ENCODE results near the gene CYBA.
A peak's percentile ranks its signal among the peaks of the same experiment; 100 is the strongest.

CYBA gene

GRCh38 chr16:88647178-88648070 is 3.4 kb downstream of the CYBA start:
- no peaks in the 10 kb centered on the region for H3K27me3 ChIP-seq (ENCODE audit: control insufficient read depth in 1 of 2, insufficient read depth in 2 of 2, low read length in 2 of 2)
- H3K4me1 ChIP-seq (ENCODE audit: control insufficient read depth in 1 of 2, insufficient read depth in 2 of 2, low read length in 2 of 2) = peaks cover 14 to 36% of the 10 kb centered on the region in 2 donors
- H3K36me3 ChIP-seq (ENCODE audit: control insufficient read depth in 1 of 2, insufficient read depth in 2 of 2, low read length in 2 of 2) = peaks cover 8 to 14% of the 10 kb centered on the region in 2 donors
- no peak overlapping the region for H3K9ac ChIP-seq (ENCODE audit: low read depth in 1 of 2, low read length in 2 of 2)
- H3K27ac ChIP-seq (ENCODE audit: low read depth, low read length) = no peak overlapping the region
- H3K9me3 ChIP-seq (ENCODE audit: control insufficient read depth in 1 of 2, low read length in 2 of 2) = no peaks in the 10 kb centered on the region
- no peak overlapping the region for H3K4me3 ChIP-seq (ENCODE audit: low read depth in 1 of 2, low read length in 2 of 2)

GRCh38 chr16:88646345-88647034 is 4.4 kb downstream of the CYBA start:
- no peak overlapping the region for H3K9ac ChIP-seq (ENCODE audit: low read depth in 1 of 2, low read length in 2 of 2)
- H3K27me3 ChIP-seq (ENCODE audit: control insufficient read depth in 1 of 2, insufficient read depth in 2 of 2, low read length in 2 of 2) = no peaks in the 10 kb centered on the region
- no peak overlapping the region for H3K4me3 ChIP-seq (ENCODE audit: low read depth in 1 of 2, low read length in 2 of 2)
- no peak overlapping the region for H3K27ac ChIP-seq (ENCODE audit: low read depth, low read length)
- peaks cover 8 to 12% of the 10 kb centered on the region in 2 donors for H3K36me3 ChIP-seq (ENCODE audit: control insufficient read depth in 1 of 2, insufficient read depth in 2 of 2, low read length in 2 of 2)
- peaks cover 12 to 28% of the 10 kb centered on the region in 2 donors for H3K4me1 ChIP-seq (ENCODE audit: control insufficient read depth in 1 of 2, insufficient read depth in 2 of 2, low read length in 2 of 2)
- no peaks in the 10 kb centered on the region for H3K9me3 ChIP-seq (ENCODE audit: control insufficient read depth in 1 of 2, low read length in 2 of 2)

GRCh38 chr16:88645941-88646340 is 4.9 kb downstream of the CYBA start:
- no peak overlapping the region for H3K27ac ChIP-seq (ENCODE audit: low read depth, low read length)
- no peaks in the 10 kb centered on the region for H3K9me3 ChIP-seq (ENCODE audit: control insufficient read depth in 1 of 2, low read length in 2 of 2)

GRCh38 chr16:88645455-88645854 is 5.4 kb downstream of the CYBA start:
- Histone ChIP-seq H3K27me3 (ENCODE audit: control insufficient read depth in 1 of 2, insufficient read depth in 2 of 2, low read length in 2 of 2) (peaks cover under 1 to 6% of the 10 kb centered on the region in 2 donors), H3K4me1 (ENCODE audit: control insufficient read depth in 1 of 2, insufficient read depth in 2 of 2, low read length in 2 of 2) (peaks cover 8 to 23% of the 10 kb centered on the region in 2 donors), H3K9ac (ENCODE audit: low read depth in 1 of 2, low read length in 2 of 2) (no peak overlapping the region)

More at GRCh38 chr16:88645941-88646340, 4.9 kb downstream of the CYBA start:
- Histone ChIP-seq H3K4me1 (ENCODE audit: control insufficient read depth in 1 of 2, insufficient read depth in 2 of 2, low read length in 2 of 2) (peaks cover 8 to 23% of the 10 kb centered on the region in 2 donors), H3K9ac (ENCODE audit: low read depth in 1 of 2, low read length in 2 of 2) (no peak overlapping the region), H3K4me3 (ENCODE audit: low read depth in 1 of 2, low read length in 2 of 2) (no peak overlapping the region), H3K36me3 (ENCODE audit: control insufficient read depth in 1 of 2, insufficient read depth in 2 of 2, low read length in 2 of 2) (peaks cover 8 to 12% of the 10 kb centered on the region in 2 donors), H3K27me3 (ENCODE audit: control insufficient read depth in 1 of 2, insufficient read depth in 2 of 2, low read length in 2 of 2) (peaks cover 0 to under 1% of the 10 kb centered on the region in 2 donors)

GRCh38 chr16:88643644-88643932 is 7.3 kb downstream of the CYBA start:
- peaks cover 19 to 24% of the 10 kb centered on the region in 2 donors for H3K27me3 ChIP-seq (ENCODE audit: control insufficient read depth in 1 of 2, insufficient read depth in 2 of 2, low read length in 2 of 2)
- no peak overlapping the region for H3K4me3 ChIP-seq (ENCODE audit: low read depth in 1 of 2, low read length in 2 of 2)
- H3K4me1 ChIP-seq (ENCODE audit: control insufficient read depth in 1 of 2, insufficient read depth in 2 of 2, low read length in 2 of 2) = peaks cover 15 to 20% of the 10 kb centered on the region in 2 donors
- H3K9me3 ChIP-seq (ENCODE audit: control insufficient read depth in 1 of 2, low read length in 2 of 2) = no peaks in the 10 kb centered on the region
- H3K9ac ChIP-seq (ENCODE audit: low read depth in 1 of 2, low read length in 2 of 2) = no peak overlapping the region
- H3K27ac ChIP-seq (ENCODE audit: low read depth, low read length) = no peak overlapping the region
- peaks cover 7 to 8% of the 10 kb centered on the region in 2 donors for H3K36me3 ChIP-seq (ENCODE audit: control insufficient read depth in 1 of 2, insufficient read depth in 2 of 2, low read length in 2 of 2)

More at GRCh38 chr16:88645455-88645854, 5.4 kb downstream of the CYBA start:
- peaks cover 8 to 12% of the 10 kb centered on the region in 2 donors for H3K36me3 ChIP-seq (ENCODE audit: control insufficient read depth in 1 of 2, insufficient read depth in 2 of 2, low read length in 2 of 2)
- H3K4me3 ChIP-seq (ENCODE audit: low read depth in 1 of 2, low read length in 2 of 2) = no peak overlapping the region
- no peak overlapping the region for H3K27ac ChIP-seq (ENCODE audit: low read depth, low read length)
- H3K9me3 ChIP-seq (ENCODE audit: control insufficient read depth in 1 of 2, low read length in 2 of 2) = no peaks in the 10 kb centered on the region

- peaks cover 20 to 23% of the 10 kb centered on the region in 2 donors for H3K4me1 ChIP-seq (ENCODE audit: control insufficient read depth in 1 of 2, insufficient read depth in 2 of 2, low read length in 2 of 2)
- peaks cover 7 to 8% of the 10 kb centered on the region in 2 donors for H3K36me3 ChIP-seq (ENCODE audit: control insufficient read depth in 1 of 2, insufficient read depth in 2 of 2, low read length in 2 of 2)
- H3K27ac ChIP-seq (ENCODE audit: low read depth, low read length) = no peak overlapping the region
- H3K9me3 ChIP-seq (ENCODE audit: control insufficient read depth in 1 of 2, low read length in 2 of 2) = no peaks in the 10 kb centered on the region
- H3K27me3 ChIP-seq (ENCODE audit: control insufficient read depth in 1 of 2, insufficient read depth in 2 of 2, low read length in 2 of 2) = peaks cover 21 to 30% of the 10 kb centered on the region in 2 donors
- no peak overlapping the region for H3K9ac ChIP-seq (ENCODE audit: low read depth in 1 of 2, low read length in 2 of 2)
- H3K4me3 ChIP-seq (ENCODE audit: low read depth in 1 of 2, low read length in 2 of 2) = no peak overlapping the region
Measured at GRCh38 chr16:88642881-88643643, 7.8 kb downstream of the CYBA start.

- H3K4me3 ChIP-seq (ENCODE audit: low read depth in 1 of 2, low read length in 2 of 2) = no peak overlapping the region
- peaks cover 17 to 20% of the 10 kb centered on the region in 2 donors for H3K4me1 ChIP-seq (ENCODE audit: control insufficient read depth in 1 of 2, insufficient read depth in 2 of 2, low read length in 2 of 2)
- H3K27me3 ChIP-seq (ENCODE audit: control insufficient read depth in 1 of 2, insufficient read depth in 2 of 2, low read length in 2 of 2) = peaks cover 24 to 34% of the 10 kb centered on the region in 2 donors
- no peak overlapping the region for H3K9ac ChIP-seq (ENCODE audit: low read depth in 1 of 2, low read length in 2 of 2)
- H3K9me3 ChIP-seq (ENCODE audit: control insufficient read depth in 1 of 2, low read length in 2 of 2) = no peaks in the 10 kb centered on the region
- peaks cover 4 to 8% of the 10 kb centered on the region in 2 donors for H3K36me3 ChIP-seq (ENCODE audit: control insufficient read depth in 1 of 2, insufficient read depth in 2 of 2, low read length in 2 of 2)
- H3K27ac ChIP-seq (ENCODE audit: low read depth, low read length) = no peak overlapping the region
Measured at GRCh38 chr16:88640498-88641247, 10.2 kb downstream of the CYBA start.

GRCh38 chr16:88640039-88640495 is 10.8 kb downstream of the CYBA start:
- Histone ChIP-seq H3K4me1 (ENCODE audit: control insufficient read depth in 1 of 2, insufficient read depth in 2 of 2, low read length in 2 of 2) (peaks cover 19 to 20% of the 10 kb centered on the region in 2 donors), H3K27me3 (ENCODE audit: control insufficient read depth in 1 of 2, insufficient read depth in 2 of 2, low read length in 2 of 2) (peaks cover 25 to 34% of the 10 kb centered on the region in 2 donors), H3K4me3 (ENCODE audit: low read depth in 1 of 2, low read length in 2 of 2) (no peak overlapping the region), H3K36me3 (ENCODE audit: control insufficient read depth in 1 of 2, insufficient read depth in 2 of 2, low read length in 2 of 2) (peaks cover 4 to 6% of the 10 kb centered on the region in 2 donors), H3K27ac (ENCODE audit: low read depth, low read length) (no peak overlapping the region), H3K9me3 (ENCODE audit: control insufficient read depth in 1 of 2, low read length in 2 of 2) (no peaks in the 10 kb centered on the region), H3K9ac (ENCODE audit: low read depth in 1 of 2, low read length in 2 of 2) (no peak overlapping the region)

- no peak overlapping the region for H3K27ac ChIP-seq (ENCODE audit: low read depth, low read length)
- H3K27me3 ChIP-seq (ENCODE audit: control insufficient read depth in 1 of 2, insufficient read depth in 2 of 2, low read length in 2 of 2) = peaks cover 25 to 34% of the 10 kb centered on the region in 2 donors
- H3K9me3 ChIP-seq (ENCODE audit: control insufficient read depth in 1 of 2, low read length in 2 of 2) = no peaks in the 10 kb centered on the region
- peaks cover 20 to 25% of the 10 kb centered on the region in 2 donors for H3K4me1 ChIP-seq (ENCODE audit: control insufficient read depth in 1 of 2, insufficient read depth in 2 of 2, low read length in 2 of 2)
- H3K9ac ChIP-seq (ENCODE audit: low read depth in 1 of 2, low read length in 2 of 2) = no peak overlapping the region
- H3K4me3 ChIP-seq (ENCODE audit: low read depth in 1 of 2, low read length in 2 of 2) = peak overlapping the region in 1 of 2 donors; percentile 9
- peaks cover 3 to 4% of the 10 kb centered on the region in 2 donors for H3K36me3 ChIP-seq (ENCODE audit: control insufficient read depth in 1 of 2, insufficient read depth in 2 of 2, low read length in 2 of 2)
Measured at GRCh38 chr16:88639231-88640038, 11.4 kb downstream of the CYBA start.

Data from duodenal mucosa (tissue), 2 donors.